Measurements from ENCODE around the gene SCYGR8. TPM values are rescaled to one million over a fixed set of nuclear protein-coding genes. Genes with fewer than 3 reads are reported as not detected.
A peak's percentile ranks its signal among the peaks of the same experiment; 100 is the strongest.

Gene SCYGR8
- total and polyA plus RNA-seq, 2 donors (not counting 3 experiments of a cell fraction or from before 2014, with no cell fraction given) = not detected

DNA sequence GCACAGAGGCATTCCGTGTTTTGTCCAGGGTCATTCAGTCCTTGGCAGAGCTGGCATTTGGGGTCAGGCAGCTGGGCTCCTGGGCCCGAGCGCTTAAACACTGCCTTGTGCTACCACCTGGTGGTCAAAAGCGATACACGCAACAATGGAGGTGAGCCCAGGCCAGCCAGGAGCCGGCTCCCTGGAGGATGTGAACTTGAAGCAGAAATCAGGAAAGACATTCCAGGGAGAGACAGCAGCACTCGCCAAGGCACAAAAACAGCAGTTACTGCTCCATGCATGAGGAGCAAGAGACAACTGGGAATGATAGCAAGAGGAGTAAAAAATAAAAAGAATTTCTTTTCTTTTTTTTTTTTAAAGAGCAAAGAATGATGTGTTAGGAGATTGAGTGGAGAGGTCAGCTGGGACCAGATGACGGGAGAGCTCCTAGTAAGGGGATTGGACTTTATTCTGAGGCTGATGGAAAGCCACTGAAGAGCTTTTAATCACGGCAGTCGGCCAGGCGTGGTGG, 20.7 kb downstream of the SCYGR8 start:
- ChIA-PET CTCF (interaction anchor here (0.7 to 5.0 kb wide), 58 partner anchors 8 to 1665 kb away, joined by 3 to 139 read pairs (median 4); partner anchors contain the start of genes DAW1, SCYGR5 and SLC19A3), POLR2A (interaction anchor here (0.6 to 1.4 kb wide), 3 partner anchors 41 to 360 kb away, joined by 3 to 5 read pairs (median 4); no protein-coding TSS in a partner anchor)
- no peak overlapping the region for H3K4me2 ChIP-seq (ENCODE audit: insufficient read depth, low read length)
- FAIRE-seq (peak; percentile 92), DNase-seq (ENCODE audit: low read depth, low spot score) (peak; percentile 85)
- H2AFZ ChIP-seq (ENCODE audit: low read depth, low read length) = peak overlapping the region; percentile 71
- no peak overlapping the region for H3K4me3 ChIP-seq (replicated peaks in 1 of 3; ENCODE audit: insufficient read depth in 1 of 3, low read depth in 1 of 3, low read length in 3 of 3)
- no peaks in the 10 kb centered on the region for H3K9me1 ChIP-seq (replicated peaks; ENCODE audit: control insufficient read depth, extremely low read depth, insufficient read depth, low read length)
- H4K20me1 ChIP-seq (replicated peaks; ENCODE audit: control insufficient read depth, extremely low read depth, insufficient read depth, low read length) = no peaks in the 10 kb centered on the region
- H3K36me3 ChIP-seq (ENCODE audit: control insufficient read depth in 2 of 2, extremely low read depth in 1 of 2, insufficient read depth in 2 of 2, low read length in 2 of 2) = no peaks in the 10 kb centered on the region
- no peak overlapping the region for H3K27ac ChIP-seq (ENCODE audit: insufficient read depth, low read depth, low read length)
- no peak overlapping the region for H3K9ac ChIP-seq (replicated peaks; ENCODE audit: extremely low read depth, insufficient read depth, low read length)
- TF ChIP-seq, protein P1, sequence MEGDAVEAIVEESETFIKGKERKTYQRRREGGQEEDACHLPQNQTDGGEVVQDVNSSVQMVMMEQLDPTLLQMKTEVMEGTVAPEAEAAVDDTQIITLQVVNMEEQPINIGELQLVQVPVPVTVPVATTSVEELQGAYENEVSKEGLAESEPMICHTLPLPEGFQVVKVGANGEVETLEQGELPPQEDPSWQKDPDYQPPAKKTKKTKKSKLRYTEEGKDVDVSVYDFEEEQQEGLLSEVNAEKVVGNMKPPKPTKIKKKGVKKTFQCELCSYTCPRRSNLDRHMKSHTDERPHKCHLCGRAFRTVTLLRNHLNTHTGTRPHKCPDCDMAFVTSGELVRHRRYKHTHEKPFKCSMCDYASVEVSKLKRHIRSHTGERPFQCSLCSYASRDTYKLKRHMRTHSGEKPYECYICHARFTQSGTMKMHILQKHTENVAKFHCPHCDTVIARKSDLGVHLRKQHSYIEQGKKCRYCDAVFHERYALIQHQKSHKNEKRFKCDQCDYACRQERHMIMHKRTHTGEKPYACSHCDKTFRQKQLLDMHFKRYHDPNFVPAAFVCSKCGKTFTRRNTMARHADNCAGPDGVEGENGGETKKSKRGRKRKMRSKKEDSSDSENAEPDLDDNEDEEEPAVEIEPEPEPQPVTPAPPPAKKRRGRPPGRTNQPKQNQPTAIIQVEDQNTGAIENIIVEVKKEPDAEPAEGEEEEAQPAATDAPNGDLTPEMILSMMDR (IDR thresholded peaks at IDR 0.05; ENCODE audit: extremely low read depth in 1 of 2, insufficient read depth in 1 of 2, low read depth in 1 of 2, low read length in 2 of 2) = peak; percentile 75 to 79
- no peak for TF ChIP-seq MYC (IDR thresholded peaks at IDR 0.05; ENCODE audit: low read depth, low read length)
- peaks cover 7% of the 10 kb centered on the region for H3K4me1 ChIP-seq (ENCODE audit: control insufficient read depth, extremely low read depth, insufficient read depth, low read length)
- no peaks in the 10 kb centered on the region for H3K79me2 ChIP-seq (ENCODE audit: control insufficient read depth, insufficient read depth, low read length)
- no peaks in the 10 kb centered on the region for H3K9me3 ChIP-seq (replicated peaks; ENCODE audit: control insufficient read depth, insufficient read depth, low read length)
- no peaks in the 10 kb centered on the region for H3K27me3 ChIP-seq (ENCODE audit: control insufficient read depth in 2 of 2, insufficient read depth in 2 of 2, low read length in 2 of 2)
- no TSS peak for BruUV-seq (replicated peaks)
- intact Hi-C loops (cut with micrococcal nuclease) (loop anchor here (1.0 to 5.0 kb wide), 10 partner anchors 26 to 636 kb away; partner anchors contain the start of genes AGFG1 and MFF), dilution Hi-C loops (cut with MboI; ENCODE audit: extremely low pct_ligation_motif_present, low sequenced_read_pairs) (no loop called here)

DNA sequence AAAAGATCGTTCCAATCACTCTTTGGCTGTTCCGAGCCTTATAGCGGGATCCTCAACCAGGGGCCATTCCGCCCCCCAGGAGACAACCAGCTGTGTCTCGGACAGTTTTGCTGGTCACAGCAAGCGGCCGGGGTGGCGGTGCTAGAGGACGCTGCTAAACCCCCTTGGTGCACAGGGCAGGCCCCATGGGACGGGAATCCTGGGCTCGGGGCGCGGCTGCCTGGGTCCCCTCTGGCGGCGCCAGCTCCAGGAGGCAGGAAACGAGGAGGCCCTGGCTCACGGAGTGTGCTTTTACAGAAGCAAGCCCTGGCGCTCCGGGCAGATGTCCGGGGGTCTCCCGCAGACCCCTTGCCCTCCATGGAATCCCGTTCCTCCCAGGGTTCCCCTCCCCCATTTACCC, 22.1 kb downstream of the SCYGR8 start:
- no peaks in the 10 kb centered on the region for H3K36me3 ChIP-seq (ENCODE audit: control insufficient read depth in 2 of 2, extremely low read depth in 1 of 2, insufficient read depth in 2 of 2, low read length in 2 of 2)
- no peaks in the 10 kb centered on the region for H3K9me3 ChIP-seq (replicated peaks; ENCODE audit: control insufficient read depth, insufficient read depth, low read length)
- intact Hi-C loops (cut with micrococcal nuclease) (loop anchor here (2.0 to 5.0 kb wide), 4 partner anchors 27 to 441 kb away; partner anchors contain the start of gene MFF), dilution Hi-C loops (cut with MboI; ENCODE audit: extremely low pct_ligation_motif_present, low sequenced_read_pairs) (no loop called here)
- no peaks in the 10 kb centered on the region for H3K79me2 ChIP-seq (ENCODE audit: control insufficient read depth, insufficient read depth, low read length)
- H3K27me3 ChIP-seq (ENCODE audit: control insufficient read depth in 2 of 2, insufficient read depth in 2 of 2, low read length in 2 of 2) = no peaks in the 10 kb centered on the region
- no peaks in the 10 kb centered on the region for H4K20me1 ChIP-seq (replicated peaks; ENCODE audit: control insufficient read depth, extremely low read depth, insufficient read depth, low read length)
- no peak for DNase-seq (ENCODE audit: low read depth, low spot score)
- TF ChIP-seq FOS (IDR thresholded peaks at IDR 0.05; ENCODE audit: borderline replicate concordance, insufficient read depth, low read length) (no peak), JUN (IDR thresholded peaks at IDR 0.05; ENCODE audit: borderline replicate concordance, insufficient read depth, insufficient read length, low read depth) (no peak), POLR2AphosphoS5 (IDR thresholded peaks at IDR 0.05; ENCODE audit: insufficient read depth, low read depth, low read length) (no peak), MYC (IDR thresholded peaks at IDR 0.05; ENCODE audit: low read depth, low read length) (no peak), POLR2A (IDR thresholded peaks at IDR 0.05; ENCODE audit: low read depth, low read length) (no peak)
- CTCF ChIA-PET = interaction anchor here (2.7 to 5.0 kb wide), 3 partner anchors 95 to 362 kb away, joined by 39 to 139 read pairs (median 105); no protein-coding TSS in a partner anchor
- no peak for FAIRE-seq
- no peak overlapping the region for H2AFZ ChIP-seq (ENCODE audit: low read depth, low read length)
- no peak overlapping the region for H3K27ac ChIP-seq (ENCODE audit: insufficient read depth, low read depth, low read length)
- peaks cover 7% of the 10 kb centered on the region for H3K4me1 ChIP-seq (ENCODE audit: control insufficient read depth, extremely low read depth, insufficient read depth, low read length)
- POLR2A ChIA-PET = no interaction called here
- H3K4me3 ChIP-seq (replicated peaks in 1 of 3; ENCODE audit: insufficient read depth in 1 of 3, low read depth in 1 of 3, low read length in 3 of 3) = no peak overlapping the region
- H3K4me2 ChIP-seq (ENCODE audit: insufficient read depth, low read length) = no peak overlapping the region
- no peak overlapping the region for H3K9ac ChIP-seq (replicated peaks; ENCODE audit: extremely low read depth, insufficient read depth, low read length)
- H3K9me1 ChIP-seq (replicated peaks; ENCODE audit: control insufficient read depth, extremely low read depth, insufficient read depth, low read length) = no peaks in the 10 kb centered on the region
- no TSS peak for BruUV-seq (replicated peaks)

Data from endothelial cell of umbilical vein (primary cell).